CMK (cell line): ENCODE results near the gene NT5C3A.

Experiments used
- DNase-seq: peaks from one replicate; pipeline ENCODE4 v3.0.0-alpha.2; 2010; ENCODE audit warnings: low read depth

NT5C3A gene

DNA sequence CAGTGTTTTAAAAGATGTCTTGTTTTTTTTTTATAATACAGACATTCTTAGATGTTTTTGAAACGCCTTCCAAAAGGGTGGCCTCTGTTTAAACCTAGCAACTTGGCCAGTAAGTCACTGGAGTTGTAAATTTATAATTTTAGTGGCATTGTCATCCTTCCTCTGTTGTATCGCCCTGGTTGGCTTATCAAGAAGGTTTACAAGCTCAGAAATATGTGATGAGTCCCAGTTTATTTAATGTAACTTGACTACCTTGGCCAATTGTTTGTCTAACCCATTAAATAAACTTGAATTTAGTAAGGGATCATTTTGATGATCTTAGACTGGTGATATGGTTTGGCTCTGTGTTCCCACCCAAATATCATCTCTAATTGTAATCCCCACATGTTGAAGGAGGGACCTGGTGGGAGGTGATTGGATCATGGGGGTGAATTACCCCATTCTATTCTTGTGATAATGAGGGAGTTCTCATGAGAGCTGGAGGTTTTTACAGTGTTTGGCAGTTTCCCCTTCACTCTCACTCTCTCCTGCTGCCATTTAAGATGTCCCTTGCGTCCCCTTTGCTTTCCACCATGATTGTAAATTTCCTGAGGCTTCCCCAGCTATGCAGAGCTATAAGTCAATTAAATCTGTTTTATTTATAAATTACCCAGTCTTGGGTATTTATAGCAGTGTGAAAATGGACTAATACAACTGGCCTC lies 13.4 kb upstream of the NT5C3A start:
- DNase-seq = no peak

DNA sequence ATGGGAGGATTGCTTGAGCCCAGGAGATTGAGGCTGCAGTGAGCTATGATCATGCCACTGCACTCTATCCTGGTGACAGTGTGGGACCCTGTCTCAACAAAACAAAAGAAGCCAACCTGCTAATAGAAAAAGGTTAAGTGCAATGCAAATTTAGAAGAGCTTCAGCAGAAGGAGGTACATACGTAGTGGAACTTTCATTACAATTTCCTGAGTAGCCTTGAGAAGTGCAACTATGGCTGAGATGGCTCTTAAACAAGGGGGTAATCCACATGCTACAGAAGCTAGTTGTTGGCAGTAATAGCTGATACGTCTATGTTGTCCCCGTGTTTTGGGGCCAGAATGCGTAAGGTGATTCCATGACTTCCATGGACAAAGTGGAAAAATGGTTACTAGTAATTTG lies 10.7 kb upstream of the NT5C3A start:
- DNase-seq = no peak

DNA sequence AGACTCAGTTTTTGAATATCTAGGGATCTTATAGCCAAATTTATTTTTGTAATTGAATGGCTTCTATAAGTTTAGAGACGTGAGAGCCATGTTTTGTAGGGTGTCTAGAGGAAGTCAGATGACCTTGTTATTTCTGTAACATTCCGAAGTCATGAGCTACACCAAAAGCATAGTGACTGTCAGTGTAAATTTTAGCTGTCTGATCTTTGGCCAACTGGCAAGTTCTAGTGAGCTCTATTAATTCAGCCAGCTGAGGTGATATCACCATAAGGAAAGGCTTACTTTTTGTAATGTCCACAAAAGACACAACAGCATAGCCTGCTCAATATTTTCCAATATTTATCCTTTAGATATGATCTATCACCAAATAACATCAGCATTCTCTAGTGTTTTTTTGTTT lies 9.9 kb upstream of the NT5C3A start:
- DNase-seq = no peak

DNA sequence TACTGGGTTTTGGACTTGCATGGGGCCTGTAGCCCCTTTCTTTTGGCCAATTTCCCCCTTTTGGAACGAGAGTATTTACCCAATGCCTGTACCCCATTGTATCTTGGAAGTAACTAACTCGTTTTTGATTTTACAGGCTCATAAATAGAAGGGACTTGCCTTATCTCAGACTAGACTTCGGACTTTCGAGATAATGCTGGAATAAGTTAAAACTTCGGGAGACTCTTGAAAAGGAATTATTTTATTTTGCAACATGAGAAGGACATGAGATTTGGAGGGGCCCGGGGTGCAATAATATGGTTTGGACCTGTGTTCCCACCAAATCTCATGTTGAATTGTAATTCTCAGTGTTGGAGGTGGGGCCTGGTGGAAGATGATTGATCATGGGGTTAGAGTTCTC lies 8.3 kb upstream of the NT5C3A start:
- no peak for DNase-seq

DNA sequence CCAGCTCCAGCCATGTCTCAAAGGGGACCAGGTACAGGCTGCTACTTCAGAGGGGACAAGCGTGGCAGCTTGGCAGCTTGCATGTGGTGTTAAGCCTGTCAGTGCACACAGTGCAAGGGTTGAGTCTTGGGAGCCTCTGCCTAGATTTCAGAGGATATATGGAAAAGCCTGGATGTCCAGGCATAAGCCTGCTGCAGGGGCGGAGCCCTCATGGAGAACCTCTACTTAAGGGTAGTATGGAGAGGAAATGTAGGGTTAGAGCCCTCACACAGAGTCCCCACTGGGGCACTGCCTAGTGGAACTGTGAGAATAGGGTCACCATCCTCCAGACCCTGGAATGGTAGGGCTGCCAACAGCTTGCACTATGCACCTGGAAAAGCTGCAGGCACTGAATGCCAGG lies 7.7 kb upstream of the NT5C3A start:
- DNase-seq = no peak

DNA sequence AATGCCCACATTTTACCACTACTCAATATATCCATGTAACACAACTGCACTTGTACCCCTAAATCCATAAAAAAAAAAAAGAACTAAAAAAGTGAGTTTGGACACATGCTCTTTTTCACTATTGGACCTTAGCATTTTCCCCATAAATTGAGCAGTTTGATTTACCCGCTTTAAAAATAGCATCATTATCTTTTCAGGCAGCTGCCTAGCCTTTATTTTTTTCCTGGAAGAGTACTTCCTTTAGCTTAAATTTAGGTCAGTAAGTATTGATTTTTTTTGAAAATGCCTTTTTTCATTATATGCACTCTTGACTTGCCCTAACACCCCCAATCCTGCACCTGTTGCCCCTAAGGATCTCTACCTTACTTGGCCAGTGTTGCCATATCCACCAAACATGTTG lies 5.3 kb upstream of the NT5C3A start:
- no peak for DNase-seq

DNA sequence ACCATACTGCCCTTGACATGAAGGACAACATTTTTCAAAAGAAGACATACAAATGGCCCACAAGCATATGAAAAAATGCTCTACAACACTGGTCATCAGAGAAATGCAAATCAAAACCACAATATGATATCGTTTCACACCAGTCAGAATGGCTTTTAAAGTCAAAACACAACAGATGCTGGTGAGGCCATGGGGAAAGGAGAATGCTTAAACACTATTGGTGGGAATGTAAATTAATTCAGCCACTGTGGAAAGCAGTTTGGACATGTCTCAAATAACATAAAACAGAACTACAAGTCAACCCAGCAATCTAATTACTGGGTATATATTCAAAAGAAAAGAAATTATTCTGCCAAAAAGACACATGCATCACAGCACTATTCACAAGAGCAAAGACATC lies 4.2 kb upstream of the NT5C3A start:
- DNase-seq = no peak

DNA sequence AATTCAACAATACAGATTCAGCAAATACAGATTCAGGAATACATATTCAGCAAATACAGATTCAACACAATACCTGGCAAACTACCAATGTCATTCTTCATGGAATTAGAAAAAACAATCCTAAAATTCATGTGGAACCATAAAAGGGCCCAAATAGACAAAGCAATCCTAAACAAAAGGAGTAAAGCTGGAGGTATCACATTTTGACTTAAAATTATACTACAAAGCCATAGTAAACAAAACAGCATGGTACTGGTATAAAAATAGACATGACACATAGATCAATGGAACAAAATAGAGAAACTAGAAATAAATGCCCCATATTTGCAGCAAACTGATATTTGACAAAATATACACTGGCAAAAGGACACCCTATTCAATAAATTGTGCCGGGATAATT lies 3.4 kb upstream of the NT5C3A start:
- DNase-seq = no peak

DNA sequence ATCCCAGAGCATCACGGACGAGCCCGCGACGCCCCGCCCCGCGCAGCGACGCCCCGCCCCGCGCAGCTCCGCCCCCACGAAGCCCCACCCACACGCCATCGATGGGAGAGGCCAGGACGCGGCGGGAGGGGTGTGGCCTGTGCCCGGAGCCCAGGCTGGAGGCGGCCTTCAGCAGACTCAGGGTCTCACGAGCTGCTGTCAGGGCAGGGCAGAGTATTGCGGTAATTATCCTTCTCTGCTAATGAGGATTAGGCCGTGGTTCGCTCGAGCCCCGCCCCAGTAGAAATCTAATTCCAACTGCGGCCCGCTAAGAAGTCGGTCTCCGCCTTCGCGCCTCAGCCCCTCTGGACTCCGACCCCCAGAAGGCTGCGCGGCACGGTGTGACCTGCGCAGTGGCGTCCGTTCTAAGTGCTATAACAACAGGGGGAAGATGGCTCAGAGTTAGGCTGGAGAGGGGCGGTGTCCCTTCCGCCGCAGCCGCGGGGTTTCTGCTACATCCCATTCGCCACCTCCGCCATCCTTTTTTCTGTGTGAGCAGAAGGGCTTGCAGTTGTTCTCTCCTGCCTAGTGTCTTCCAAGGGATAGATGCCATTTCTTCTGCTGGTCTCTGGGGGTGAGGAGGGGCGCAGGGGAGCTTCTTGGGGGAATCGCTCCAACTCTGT lies 337 bp upstream of the NT5C3A start:
- peak; percentile 77 for DNase-seq

DNA sequence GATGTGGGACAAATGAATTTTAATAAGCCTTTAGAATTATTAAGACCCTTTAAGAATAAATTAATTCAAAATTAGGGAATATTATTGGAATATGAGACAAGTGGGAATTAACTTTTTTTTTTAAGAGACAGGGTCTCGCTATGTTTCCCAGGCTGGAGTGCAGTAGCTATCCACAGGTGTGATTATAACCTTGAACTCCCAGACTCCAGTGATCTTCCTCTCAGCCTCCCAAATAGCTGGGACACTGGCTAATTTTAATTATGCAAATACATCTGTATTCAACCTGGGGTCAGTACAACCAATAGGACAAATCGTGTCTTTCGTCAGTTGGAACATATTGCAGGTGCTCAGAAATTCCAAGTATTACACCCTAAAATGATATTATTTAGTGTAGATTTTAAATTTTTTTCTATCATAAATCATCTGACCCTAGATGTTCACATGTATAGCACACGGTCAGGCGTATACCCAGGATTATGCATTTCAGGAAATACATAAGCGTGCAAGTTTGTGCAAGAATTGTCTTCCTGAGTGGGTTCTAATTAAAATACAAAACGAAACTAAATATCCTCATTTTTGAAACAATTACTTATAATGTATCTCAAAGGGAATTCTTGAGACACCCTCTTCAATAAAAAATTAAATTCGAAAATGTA lies 1.2 kb downstream of the NT5C3A start:
- DNase-seq = no peak

DNA sequence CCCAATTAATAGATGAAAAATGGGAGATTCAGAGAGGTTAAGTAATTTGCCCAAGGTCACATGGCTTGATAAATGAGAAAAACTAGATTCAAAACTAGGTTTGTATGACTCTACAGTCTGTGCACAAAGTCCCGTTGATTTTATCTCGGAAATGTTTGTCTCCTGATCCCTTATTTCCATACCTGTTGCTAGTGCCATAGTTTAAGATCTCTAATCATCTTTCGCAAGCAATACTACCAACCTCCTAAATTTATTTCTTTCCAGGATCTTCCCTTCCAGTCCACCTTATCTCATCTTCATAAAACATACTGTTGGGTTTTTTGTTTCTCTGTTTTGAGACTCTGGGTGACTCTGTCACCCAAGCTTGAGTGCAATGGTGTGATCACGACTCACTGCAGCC lies 2.9 kb downstream of the NT5C3A start:
- DNase-seq = no peak

DNA sequence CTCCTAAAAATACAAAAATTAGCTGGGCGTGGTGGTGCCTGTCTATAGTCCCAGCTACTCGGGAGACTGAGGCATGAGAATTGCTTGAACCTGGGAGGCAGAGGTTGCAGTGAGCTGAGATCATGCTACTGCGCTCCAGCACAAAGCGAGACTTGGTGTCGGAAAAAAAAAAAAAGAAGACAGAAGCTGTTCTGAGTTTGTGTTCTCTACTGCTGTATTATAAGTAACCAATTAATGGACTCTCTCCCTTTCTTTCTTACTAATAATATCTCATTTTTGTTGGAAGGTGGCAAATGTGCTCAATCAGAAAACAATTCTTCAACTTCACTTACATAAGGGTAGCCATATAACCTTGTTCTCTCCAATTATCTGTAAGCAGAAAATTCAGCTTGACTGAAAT lies 7.4 kb downstream of the NT5C3A start:
- no peak for DNase-seq

DNA sequence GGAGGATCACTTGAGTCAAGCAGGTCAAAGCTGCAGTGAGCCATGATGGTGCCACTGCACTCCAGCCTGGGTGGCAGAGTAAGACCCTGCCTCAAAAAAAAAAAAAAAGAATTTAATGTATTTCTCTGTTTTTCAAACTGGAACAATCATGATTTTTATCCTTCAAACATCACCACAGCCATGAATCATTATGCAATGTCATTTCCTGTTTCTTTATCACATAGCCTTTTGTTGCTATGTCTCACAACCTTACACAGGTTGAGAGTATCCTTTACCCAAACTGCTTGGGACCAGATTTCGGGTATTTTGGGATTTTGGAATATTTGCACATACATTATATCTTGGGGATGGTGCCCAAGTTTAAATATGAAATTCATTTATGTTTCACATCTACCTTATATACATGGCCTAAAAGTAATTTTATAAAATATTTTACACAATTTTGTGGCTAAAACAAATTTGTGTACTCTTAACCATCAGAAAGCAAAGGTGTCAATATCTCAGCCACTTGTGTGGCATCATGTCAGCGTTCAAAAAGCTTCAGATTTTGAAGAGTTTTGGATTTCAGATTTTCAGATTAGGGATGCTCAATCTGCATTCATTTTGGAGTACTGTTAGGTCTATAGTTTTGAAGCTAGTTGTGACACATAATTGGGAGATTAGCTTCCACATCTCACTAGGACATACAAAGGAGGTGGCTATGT lies 8.2 kb downstream of the NT5C3A start:
- no peak for DNase-seq

DNA sequence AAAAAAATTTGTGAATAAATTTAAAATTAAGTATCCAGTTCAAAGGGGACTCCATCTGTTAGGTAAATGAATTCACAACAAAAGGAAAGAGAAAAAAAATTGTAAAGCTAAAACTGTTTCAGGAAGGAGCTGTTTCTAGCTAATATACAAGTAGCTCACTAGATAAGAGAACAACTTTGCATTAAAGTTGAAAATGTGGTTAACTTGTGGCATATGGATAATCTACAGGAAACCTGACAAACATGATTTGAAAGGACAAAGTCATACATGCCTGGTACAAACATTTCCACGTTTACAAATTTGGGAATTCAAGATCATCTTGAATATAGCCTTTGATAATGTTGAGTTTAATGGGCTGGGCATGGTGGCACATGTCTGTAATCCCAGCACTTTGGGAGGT lies 8.9 kb downstream of the NT5C3A start:
- DNase-seq = no peak

DNA sequence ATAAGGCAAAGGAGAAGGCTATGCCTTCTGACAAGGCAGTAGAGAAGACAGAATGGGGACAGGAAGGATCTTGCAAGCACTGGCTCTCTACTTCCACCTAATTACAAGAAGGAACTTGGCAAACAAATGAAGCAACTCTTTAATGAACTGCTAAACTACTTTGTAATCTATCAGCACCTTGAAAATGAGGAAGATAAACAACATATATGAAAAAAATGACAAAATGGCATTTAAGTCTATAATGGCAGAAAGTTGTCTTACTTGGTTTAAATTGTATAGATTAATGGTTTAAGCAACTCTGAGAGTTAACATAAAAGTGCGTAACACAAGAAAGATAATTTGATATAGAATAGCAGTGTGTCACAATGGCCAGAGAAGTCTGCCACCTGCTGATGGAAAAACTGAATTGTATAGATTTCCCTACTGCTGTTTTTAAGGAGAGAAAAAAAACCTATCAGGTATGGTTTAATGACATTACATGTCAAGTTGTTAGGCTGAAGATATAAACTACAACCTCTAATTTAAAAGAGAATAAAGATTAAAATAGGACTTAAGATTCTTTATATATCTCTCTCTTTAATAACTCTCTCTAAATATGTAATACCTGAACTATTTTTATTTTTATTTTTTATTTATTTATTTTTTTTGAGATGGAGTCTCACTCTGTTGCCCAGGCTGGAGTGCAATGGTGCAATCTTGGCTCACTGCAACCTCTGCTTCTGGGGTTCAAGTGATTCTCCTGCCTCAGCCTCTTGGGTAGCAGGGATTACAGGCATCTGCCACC lies 11.8 kb downstream of the NT5C3A start:
- no peak for DNase-seq

DNA sequence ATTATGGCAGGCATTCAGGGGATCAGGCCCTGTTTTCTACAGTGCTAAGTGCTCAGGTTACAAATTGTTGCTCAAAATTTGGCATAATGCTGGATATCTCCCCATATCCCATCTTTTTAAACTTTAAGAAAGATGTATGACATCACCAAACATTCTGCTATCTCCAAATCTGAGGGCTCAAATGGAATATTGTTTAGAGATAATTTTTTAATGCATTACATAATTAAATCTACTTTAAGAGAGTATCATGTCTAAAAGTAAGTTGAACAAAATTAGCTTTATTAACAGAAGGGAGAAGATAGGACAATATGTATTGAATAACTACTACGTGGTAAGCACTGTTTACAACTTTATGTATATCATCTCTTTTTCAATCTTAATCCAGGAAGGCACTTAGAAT lies 13.9 kb downstream of the NT5C3A start:
- no peak for DNase-seq

DNA sequence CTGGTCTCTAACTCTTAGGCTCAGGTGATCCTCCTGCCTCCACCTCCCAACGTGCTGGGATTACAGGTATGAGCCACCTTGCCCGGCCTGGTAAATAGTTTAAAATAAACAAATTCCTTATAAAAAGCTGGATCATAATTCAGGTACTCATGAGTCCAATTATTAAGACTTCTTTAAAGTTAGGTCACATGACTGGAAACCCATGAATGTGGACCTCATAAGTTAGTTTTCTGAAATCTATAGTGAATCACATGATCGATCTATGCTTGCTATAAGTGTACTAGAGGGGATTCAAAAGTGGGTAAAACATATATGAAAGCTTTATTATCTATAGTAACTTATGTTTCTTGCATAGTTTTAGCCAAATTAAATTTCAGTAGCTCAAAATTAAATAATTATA lies 14.3 kb downstream of the NT5C3A start:
- DNase-seq = no peak

DNA sequence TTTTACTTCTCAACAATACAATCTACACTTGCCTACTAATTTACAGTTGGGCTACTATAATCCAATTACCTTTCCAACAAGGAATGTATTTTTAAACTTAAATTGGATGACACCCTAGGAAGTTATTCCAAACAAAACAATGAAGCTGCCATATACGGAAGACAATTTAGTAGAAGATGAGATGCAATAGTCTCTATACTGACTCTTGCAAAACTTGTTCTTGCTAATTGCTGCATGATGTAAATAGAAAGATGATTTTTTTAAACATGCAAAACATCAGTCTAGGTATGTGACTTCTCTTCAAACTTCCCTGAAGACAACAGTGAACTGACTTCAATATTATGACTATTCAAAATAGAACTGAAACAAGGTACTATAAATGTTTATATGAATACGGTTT lies 17.6 kb downstream of the NT5C3A start:
- DNase-seq = no peak

DNA sequence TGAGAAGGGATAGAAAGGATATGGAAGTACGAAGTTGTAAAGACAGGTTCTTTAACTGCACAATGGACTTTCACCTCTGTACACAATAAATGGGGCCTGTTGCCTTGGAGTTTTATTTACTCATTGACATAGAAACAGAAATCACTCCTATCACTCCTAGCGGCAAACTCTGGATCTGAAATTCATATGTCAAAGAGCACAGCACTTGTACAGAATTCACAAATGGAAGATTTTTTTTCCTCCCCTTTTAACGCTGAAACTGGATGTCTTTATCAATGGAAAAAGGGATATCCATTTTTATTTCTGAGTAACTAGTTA lies 18.2 kb downstream of the NT5C3A start:
- DNase-seq = no peak

DNA sequence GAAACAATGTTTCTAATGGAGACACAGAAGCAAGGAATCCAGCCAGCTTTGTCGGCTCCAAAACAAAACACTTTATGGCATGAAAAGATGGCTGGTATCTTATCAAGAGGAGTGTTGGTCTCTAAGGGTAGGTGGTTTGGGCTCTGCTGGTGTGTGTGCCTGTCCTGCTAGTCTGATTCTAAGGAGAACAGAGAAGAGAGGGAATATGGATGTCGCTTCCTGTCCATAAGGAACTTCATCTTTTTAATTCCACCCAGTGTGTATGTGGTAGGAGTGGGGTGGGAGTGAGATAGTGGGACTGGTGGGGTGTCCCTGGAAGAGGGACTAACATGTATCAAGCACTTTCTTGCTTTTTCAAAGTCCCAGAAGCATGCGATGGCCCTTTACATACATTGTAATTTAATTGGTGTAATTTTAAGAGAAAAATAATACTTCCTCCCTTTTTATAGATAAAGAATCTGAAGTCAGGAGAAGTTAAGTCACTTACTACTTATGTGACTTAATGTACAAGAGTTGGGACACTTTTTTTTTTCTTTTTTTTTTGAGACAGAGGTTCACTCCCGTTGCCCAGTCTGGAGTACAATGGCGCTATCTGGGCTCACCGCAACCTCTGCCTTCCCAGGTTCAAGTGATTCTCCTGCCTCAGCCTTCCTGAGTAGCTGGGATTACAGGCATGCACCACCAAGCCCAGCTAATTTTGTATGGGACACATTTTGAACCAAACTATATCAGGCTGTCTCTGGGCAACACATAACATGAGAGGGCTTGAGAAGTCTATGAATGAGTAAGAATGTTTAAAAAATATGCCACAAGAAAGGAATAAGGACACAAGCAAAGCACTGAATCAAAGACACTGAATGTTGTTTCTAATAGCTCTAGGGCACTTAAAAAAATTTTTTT lies 18.8 kb downstream of the NT5C3A start:
- DNase-seq = no peak
